Type B pancreatic cell (in vitro differentiated cells): Measurements from ENCODE around the gene F13A1. TPM values are rescaled to one million over a fixed set of nuclear protein-coding genes. Genes with fewer than 3 reads are reported as not detected.

Experiments used
- DNase-seq: peaks from one replicate; pipeline ENCODE4 v3.0.0; 2021; ENCODE audit warnings: mixed read lengths; ENCODE audit not compliant: unreplicated experiment; ENCODE audit errors: extremely low spot score
- H3K27ac Mint-ChIP-seq: 2 replicates; pipeline ENCODE4 v1.8.0; 2021; ENCODE audit warnings: mild to moderate bottlenecking, mixed read lengths
- H3K27me3 Mint-ChIP-seq: 2 replicates; pipeline ENCODE4 v1.8.0; 2021; ENCODE audit warnings: mixed read lengths
- H3K36me3 Mint-ChIP-seq: 2 replicates; pipeline ENCODE4 v1.8.0; 2021; ENCODE audit warnings: mixed read lengths
- H3K4me1 Mint-ChIP-seq: one replicate; pipeline ENCODE4 v1.8.0; 2021; ENCODE audit warnings: mixed read lengths; ENCODE audit not compliant: unreplicated experiment
- H3K4me3 Mint-ChIP-seq: 2 replicates; pipeline ENCODE4 v1.8.0; 2021; ENCODE audit warnings: mild to moderate bottlenecking, mixed read lengths
- H3K9me3 Mint-ChIP-seq: 2 replicates; pipeline ENCODE4 v1.8.0; 2021; ENCODE audit warnings: mixed read lengths
- CTCF ChIP-seq: fragments of 200-600 bp; sonication (generic); conservative IDR thresholded peaks from 2 replicates; pipeline ENCODE4 v1.5.0; 2021; ENCODE audit warnings: antibody characterized with exemption, mild to moderate bottlenecking
- total RNA-seq: library from RNA; stranded (reverse); gene quantifications from 2 replicates; pipeline ENCODE4 v1.2.1, GENCODE V29; 2021; ENCODE audit warnings: low replicate concordance

Gene F13A1
- total RNA-seq, 1 donor from 2014 or later, result 0.48 TPM

- H3K4me1 Mint-ChIP-seq, result no peaks in the 10 kb centered on the region
- H3K9me3 Mint-ChIP-seq, result no peaks in the 10 kb centered on the region
- no peak overlapping the region for H3K4me3 Mint-ChIP-seq
- no peak overlapping the region for H3K27ac Mint-ChIP-seq
- no peak for DNase-seq
- TF ChIP-seq CTCF, result no peak
- no peaks in the 10 kb centered on the region for H3K36me3 Mint-ChIP-seq
- H3K27me3 Mint-ChIP-seq, result peaks cover 16% of the 10 kb centered on the region
Observed at GRCh38 chr6:6179858-6180623, 140.4 kb downstream of the F13A1 start.

- Mint-ChIP-seq H3K36me3 (no peaks in the 10 kb centered on the region), H3K9me3 (no peaks in the 10 kb centered on the region), H3K4me1 (no peaks in the 10 kb centered on the region), H3K27me3 (peaks cover 16% of the 10 kb centered on the region), H3K4me3 (no peak overlapping the region), H3K27ac (no peak overlapping the region)
- DNase-seq, result no peak
- TF ChIP-seq CTCF, result no peak
Observed at GRCh38 chr6:6178795-6179194, 141.7 kb downstream of the F13A1 start.

- Mint-ChIP-seq H3K9me3 (no peaks in the 10 kb centered on the region), H3K27ac (no peak overlapping the region), H3K36me3 (no peaks in the 10 kb centered on the region), H3K27me3 (peaks cover 16% of the 10 kb centered on the region), H3K4me3 (no peak overlapping the region), H3K4me1 (no peaks in the 10 kb centered on the region)
- DNase-seq, result no peak
- TF ChIP-seq CTCF, result no peak
Observed at GRCh38 chr6:6177754-6178153, 142.7 kb downstream of the F13A1 start.

- no peaks in the 10 kb centered on the region for H3K4me1 Mint-ChIP-seq
- H3K4me3 Mint-ChIP-seq, result no peak overlapping the region
- TF ChIP-seq CTCF, result no peak
- no peak overlapping the region for H3K27ac Mint-ChIP-seq
- no peaks in the 10 kb centered on the region for H3K36me3 Mint-ChIP-seq
- DNase-seq, result no peak
- H3K27me3 Mint-ChIP-seq, result peaks cover 10% of the 10 kb centered on the region
- no peaks in the 10 kb centered on the region for H3K9me3 Mint-ChIP-seq
Observed at GRCh38 chr6:6176586-6177228, 143.8 kb downstream of the F13A1 start.

- peaks cover 11% of the 10 kb centered on the region for H3K27me3 Mint-ChIP-seq
- H3K36me3 Mint-ChIP-seq, result no peaks in the 10 kb centered on the region
- DNase-seq, result no peak
- no peaks in the 10 kb centered on the region for H3K4me1 Mint-ChIP-seq
- no peak overlapping the region for H3K4me3 Mint-ChIP-seq
- no peak overlapping the region for H3K27ac Mint-ChIP-seq
- no peaks in the 10 kb centered on the region for H3K9me3 Mint-ChIP-seq
- TF ChIP-seq CTCF, result no peak
Observed at GRCh38 chr6:6176127-6176526, 144.3 kb downstream of the F13A1 start.
